ENCODE data around the gene OTX2. TPM values are rescaled to one million over a fixed set of nuclear protein-coding genes. Genes with fewer than 3 reads are reported as not detected.

OTX2 gene
- total RNA-seq, 2 donors from 2014 or later: not detected

DNA sequence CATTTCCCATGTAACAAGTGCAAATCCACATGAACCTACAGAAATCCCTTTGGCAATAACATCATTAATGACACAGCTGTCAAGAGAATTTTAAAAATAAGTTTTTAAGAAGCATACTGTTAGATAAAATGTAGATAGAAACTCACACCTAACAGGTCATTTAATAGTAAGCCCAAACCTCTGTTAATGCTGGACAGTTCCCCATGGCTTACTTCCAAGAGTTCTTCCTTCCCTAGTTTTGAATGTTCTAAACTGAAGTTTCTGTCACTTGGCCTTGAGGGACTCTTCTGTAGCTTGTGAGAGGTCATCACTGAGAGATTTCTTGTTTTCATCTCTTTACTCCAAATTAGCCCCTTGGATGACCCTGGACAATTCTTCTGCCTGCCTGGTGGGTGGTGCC lies 22.7 kb downstream of the OTX2 start:
- TF ChIP-seq, protein P1, sequence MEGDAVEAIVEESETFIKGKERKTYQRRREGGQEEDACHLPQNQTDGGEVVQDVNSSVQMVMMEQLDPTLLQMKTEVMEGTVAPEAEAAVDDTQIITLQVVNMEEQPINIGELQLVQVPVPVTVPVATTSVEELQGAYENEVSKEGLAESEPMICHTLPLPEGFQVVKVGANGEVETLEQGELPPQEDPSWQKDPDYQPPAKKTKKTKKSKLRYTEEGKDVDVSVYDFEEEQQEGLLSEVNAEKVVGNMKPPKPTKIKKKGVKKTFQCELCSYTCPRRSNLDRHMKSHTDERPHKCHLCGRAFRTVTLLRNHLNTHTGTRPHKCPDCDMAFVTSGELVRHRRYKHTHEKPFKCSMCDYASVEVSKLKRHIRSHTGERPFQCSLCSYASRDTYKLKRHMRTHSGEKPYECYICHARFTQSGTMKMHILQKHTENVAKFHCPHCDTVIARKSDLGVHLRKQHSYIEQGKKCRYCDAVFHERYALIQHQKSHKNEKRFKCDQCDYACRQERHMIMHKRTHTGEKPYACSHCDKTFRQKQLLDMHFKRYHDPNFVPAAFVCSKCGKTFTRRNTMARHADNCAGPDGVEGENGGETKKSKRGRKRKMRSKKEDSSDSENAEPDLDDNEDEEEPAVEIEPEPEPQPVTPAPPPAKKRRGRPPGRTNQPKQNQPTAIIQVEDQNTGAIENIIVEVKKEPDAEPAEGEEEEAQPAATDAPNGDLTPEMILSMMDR (IDR thresholded peaks at IDR 0.05): no peak
- no peaks in the 10 kb centered on the region for H3K27me3 ChIP-seq

DNA sequence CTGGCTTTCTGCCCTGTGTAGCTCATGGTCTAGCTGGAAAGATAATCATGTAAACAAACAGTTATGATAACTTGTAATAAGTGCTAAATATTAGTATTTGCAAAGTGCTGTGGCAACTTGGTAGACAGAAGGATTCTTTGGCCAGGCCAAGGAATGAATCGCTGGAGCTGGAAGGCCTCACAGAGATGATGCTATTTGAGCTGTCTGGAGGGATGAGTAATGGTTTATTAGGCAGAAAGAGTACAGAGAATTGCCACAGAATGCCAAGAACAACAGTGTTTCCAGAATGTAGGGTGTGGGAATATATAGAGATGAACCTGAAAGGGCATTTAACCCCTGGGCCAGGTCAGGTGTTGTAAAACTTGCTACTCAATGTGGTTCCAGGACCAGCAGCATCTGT lies 27.6 kb downstream of the OTX2 start:
- no peaks in the 10 kb centered on the region for H3K9me3 ChIP-seq
- H3K36me3 ChIP-seq: no peaks in the 10 kb centered on the region
- no peaks in the 10 kb centered on the region for H3K27me3 ChIP-seq
- H3K4me1 ChIP-seq: no peaks in the 10 kb centered on the region
- H3K27ac ChIP-seq: no peak overlapping the region
- DNase-seq (ENCODE audit: low spot score): no peak
- no peak overlapping the region for H3K4me3 ChIP-seq
- TF ChIP-seq, protein P1 (IDR thresholded peaks at IDR 0.05): no peak

More for the DNA sequence above, 22.7 kb downstream of the OTX2 start:
- Histone ChIP-seq H3K9me3 (no peaks in the 10 kb centered on the region), H3K36me3 (no peaks in the 10 kb centered on the region), H3K27ac (no peak overlapping the region), H3K4me1 (no peaks in the 10 kb centered on the region), H3K4me3 (no peak overlapping the region)
- no peak for DNase-seq (ENCODE audit: low spot score)

DNA sequence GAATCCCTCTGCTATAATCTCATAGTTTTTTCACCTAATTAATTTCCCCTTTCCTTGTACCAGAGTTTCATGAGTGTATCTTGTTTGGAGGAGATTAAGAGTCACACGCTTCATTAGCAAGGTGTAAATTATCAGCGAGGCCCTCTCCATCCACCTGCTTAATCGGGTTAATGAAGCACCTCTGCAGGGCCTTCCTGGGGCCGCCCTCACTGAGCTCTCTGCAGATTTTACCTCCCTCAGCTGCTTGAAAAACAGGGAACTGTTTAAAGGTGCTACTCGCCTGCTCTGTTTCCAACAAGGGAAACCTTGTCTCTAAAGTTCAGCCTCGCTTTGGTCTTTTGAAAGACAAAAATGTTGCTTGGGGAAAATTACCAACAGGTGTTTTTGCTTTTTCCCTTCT lies 35.8 kb downstream of the OTX2 start:
- Histone ChIP-seq H3K27me3 (no peaks in the 10 kb centered on the region), H3K9me3 (no peaks in the 10 kb centered on the region)

DNA sequence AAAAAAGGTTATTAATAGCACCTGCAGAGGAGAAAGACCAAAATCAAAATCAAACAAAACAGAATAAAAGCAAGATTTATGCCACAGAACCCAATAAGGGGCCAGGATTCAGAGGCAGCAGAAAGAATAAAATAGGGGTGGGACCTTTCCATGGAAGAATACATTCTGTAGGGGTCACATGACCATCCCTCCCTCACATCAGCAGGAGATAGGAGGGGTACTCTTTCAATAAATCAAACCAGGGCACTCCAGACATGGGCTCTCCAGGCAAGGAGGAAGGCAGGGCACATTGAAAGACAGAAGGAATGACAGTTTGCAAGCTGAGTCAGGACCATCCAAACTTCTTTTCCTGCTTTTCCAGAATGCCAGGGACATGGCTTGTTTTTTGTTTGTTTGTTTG lies 39.8 kb downstream of the OTX2 start:
- no peaks in the 10 kb centered on the region for H3K36me3 ChIP-seq
- no peaks in the 10 kb centered on the region for H3K4me1 ChIP-seq
- no peak for DNase-seq (ENCODE audit: low spot score)
- no peaks in the 10 kb centered on the region for H3K9me3 ChIP-seq
- TF ChIP-seq, protein P1 (IDR thresholded peaks at IDR 0.05): no peak
- H3K27me3 ChIP-seq: no peaks in the 10 kb centered on the region
- H3K27ac ChIP-seq: no peak overlapping the region
- H3K4me3 ChIP-seq: no peak overlapping the region

More for the DNA sequence above, 35.8 kb downstream of the OTX2 start:
- DNase-seq (ENCODE audit: low spot score): no peak
- Histone ChIP-seq H3K4me1 (no peaks in the 10 kb centered on the region), H3K36me3 (no peaks in the 10 kb centered on the region), H3K27ac (no peak overlapping the region), H3K4me3 (no peak overlapping the region)
- TF ChIP-seq, protein P1 (IDR thresholded peaks at IDR 0.05): no peak

DNA sequence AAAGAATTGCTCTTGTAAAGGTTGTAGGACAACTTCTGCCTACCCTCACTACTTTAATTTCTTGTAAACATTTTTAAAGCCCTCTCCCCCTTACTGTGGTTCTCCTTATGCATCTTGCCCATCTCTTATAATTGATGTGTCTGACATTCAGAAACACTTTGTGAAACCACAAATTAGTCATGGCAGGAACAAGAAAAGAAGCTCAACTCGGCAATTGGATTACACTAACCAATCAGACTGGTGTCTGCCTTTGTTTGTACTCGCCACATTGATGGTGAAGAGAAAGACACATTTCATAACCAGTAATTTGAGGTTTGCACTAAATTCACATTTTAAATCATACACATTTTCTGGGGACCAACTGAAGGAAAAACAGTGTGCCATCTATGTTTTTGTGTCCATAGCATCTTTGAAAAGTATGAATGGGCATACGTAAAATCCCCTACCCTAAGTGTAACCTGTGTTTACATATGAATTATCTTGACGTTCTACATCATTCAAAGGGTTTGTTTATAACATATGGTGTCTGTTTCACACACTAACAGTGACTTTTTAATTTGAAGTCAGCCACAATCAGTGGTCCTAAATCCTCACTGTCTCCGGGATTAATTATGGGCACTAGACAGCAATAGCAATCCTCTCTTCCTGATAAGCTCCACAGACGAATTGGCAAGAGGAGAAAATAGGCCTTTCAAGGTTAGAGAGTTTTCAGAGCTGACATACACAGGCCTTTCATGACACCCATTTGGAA lies 49.9 kb downstream of the OTX2 start:
- Histone ChIP-seq H3K4me3 (no peak overlapping the region), H3K27ac (no peak overlapping the region), H3K36me3 (no peaks in the 10 kb centered on the region), H3K27me3 (no peaks in the 10 kb centered on the region), H3K9me3 (no peaks in the 10 kb centered on the region), H3K4me1 (no peaks in the 10 kb centered on the region)
- DNase-seq (ENCODE audit: low spot score): no peak
- TF ChIP-seq, protein P1 (IDR thresholded peaks at IDR 0.05): no peak

DNA sequence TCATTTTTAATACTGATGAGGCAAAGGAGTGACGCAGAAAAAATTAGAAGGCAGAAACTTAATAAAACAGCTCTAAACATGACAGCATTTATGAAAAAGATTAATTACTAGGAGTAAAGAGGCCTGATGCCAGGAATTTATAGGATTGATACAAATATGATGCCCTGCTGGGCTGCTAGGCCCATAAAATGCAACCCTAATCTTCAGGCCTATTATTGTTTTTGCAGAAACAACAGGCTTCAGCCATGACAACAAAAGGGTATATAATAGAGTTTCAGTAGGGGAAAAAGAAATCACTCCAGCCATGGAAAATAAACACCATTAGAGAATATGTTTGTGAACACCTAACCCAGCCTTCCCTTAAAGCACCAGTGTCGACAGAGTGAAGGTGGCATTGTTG lies 50.6 kb downstream of the OTX2 start:
- no peaks in the 10 kb centered on the region for H3K9me3 ChIP-seq
- no peaks in the 10 kb centered on the region for H3K4me1 ChIP-seq
- H3K36me3 ChIP-seq: no peaks in the 10 kb centered on the region
- H3K27me3 ChIP-seq: no peaks in the 10 kb centered on the region
- DNase-seq (ENCODE audit: low spot score): no peak
- H3K4me3 ChIP-seq: no peak overlapping the region
- H3K27ac ChIP-seq: no peak overlapping the region
- TF ChIP-seq, protein P1 (IDR thresholded peaks at IDR 0.05): no peak

Data from right atrium auricular region (tissue), 2 donors.